GM21526 (cell line): ENCODE results near the gene BRPF1.
"Not testable (repeated sequence)": the region's sequence is repeated elsewhere in the genome, so short reads cannot be mapped to it uniquely, and the experiment has no call there.

Source experiments
- ATAC-seq: cut with Tn5 transposase; IDR thresholded peaks from one replicate; pipeline ENCODE4 v1.9.1; 2021; ENCODE audit warnings: moderate library complexity; ENCODE audit not compliant: unreplicated experiment, low FRiP score

BRPF1 gene

GRCh38 chr3:9762871-9763270 lies 31.3 kb downstream of the BRPF1 start:
- ATAC-seq, result no peak

DNA sequence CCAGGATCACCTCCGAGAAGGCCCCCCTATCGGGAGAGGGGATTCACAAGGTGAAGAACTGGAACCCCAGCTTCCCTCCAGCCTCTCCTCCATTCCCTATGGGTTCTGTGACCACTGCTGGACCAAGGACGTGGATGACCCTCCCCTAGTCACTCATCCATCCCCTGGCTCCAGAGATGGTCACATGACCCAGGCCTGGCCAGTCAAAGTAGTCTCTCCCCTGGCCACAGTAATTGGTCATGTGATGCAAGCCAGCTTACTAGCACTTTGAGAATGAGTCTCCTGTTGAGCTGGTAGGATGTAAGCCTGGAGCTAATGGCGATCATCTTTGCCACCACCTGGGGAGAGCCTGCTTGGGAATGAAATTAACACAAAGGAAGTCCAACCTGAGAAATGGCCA lies 34.3 kb downstream of the BRPF1 start:
- ATAC-seq, result no peak

DNA sequence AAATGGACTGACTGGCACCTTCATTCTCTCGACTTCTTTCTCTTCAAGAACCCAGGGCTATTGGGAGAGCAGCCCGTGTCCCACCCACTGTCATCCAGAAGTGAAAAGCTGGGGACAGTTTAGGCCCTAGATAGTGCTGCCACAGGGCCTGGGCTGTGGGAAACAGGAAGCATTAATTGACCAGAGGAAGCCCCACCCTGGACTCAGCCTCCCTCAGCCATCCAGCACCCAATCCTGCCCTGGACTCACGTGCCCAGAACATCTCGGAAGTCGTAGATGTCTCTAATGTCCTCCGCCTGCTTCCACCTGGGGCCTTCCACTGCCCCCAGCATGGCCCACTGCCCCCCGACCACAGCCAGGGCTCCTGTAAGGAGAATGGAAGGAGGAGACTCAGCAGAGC lies 35.9 kb downstream of the BRPF1 start:
- no peak for ATAC-seq

DNA sequence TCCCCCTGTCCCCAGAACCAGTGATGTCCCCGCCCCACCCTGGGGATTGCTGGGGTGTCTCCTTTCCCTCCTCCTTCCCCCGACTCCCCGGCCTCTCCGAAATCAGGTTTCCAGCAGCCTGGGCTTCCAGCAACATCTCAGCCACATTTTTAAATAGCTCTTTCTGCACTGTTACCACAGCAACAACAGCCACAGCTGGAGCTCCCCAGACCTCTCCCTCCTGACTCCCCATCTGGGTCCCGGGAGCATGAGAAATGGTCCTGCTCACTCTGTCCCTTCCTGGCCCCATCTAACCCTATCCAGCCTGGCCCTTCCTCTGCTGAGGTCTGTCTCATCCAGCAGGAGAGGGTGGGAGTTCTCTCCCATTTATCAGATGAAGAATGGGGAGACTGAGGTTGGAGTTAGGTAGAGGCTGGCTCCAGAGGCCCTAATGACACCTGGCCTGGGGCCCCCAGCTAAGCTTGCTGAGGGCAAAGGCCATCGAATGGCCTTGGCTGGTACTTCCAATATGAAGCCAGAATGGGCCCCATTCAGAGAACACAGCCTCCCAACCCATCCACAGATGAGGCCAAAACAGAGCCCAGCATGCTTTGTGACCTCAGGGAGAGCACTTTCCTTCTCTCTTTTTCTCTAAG lies 36.7 kb downstream of the BRPF1 start:
- no peak for ATAC-seq

- no peak for ATAC-seq
These were observed 37.5 kb downstream of the BRPF1 start for GRCh38 chr3:9769012-9769411.

- no peak for ATAC-seq
These were observed 38.1 kb downstream of the BRPF1 start, which contains the start of gene CAMK1 for GRCh38 chr3:9769426-9770275. Gene CAMK1, minus strand, starts transcription at chr3:9769947. Its CDS starts 2,198 bp downstream, at chr3:9767749.

DNA sequence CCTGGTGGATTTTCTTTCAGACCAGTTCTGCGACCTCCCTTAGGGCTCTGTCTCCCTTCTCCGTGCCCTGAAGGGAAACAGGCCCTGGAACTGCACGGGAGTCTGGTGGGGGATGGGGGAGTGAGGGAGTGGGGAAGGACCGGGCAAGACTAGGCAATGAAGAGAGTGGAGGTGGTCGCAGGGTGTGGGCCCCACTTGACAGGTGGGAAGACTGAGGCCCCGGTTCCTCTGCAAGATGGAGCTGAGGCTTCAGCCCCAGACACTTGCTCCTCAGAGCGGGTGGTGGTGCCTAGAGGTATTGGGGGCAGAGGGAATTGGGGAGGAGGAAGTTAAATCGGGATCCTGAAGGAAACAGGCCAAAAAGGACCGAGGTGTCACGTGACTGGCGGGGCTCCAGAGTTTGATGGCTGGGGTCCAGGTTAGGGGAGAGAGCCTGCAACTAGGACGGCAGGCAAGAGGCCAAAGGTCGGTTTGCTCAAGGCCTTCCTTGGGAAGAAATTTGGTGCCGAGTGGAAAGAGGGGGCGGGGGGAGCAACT lies 38.8 kb downstream of the BRPF1 start:
- ATAC-seq, result no peak

GRCh38 chr3:9771007-9771406 lies 39.5 kb downstream of the BRPF1 start:
- ATAC-seq, result not testable (repeated sequence)

DNA sequence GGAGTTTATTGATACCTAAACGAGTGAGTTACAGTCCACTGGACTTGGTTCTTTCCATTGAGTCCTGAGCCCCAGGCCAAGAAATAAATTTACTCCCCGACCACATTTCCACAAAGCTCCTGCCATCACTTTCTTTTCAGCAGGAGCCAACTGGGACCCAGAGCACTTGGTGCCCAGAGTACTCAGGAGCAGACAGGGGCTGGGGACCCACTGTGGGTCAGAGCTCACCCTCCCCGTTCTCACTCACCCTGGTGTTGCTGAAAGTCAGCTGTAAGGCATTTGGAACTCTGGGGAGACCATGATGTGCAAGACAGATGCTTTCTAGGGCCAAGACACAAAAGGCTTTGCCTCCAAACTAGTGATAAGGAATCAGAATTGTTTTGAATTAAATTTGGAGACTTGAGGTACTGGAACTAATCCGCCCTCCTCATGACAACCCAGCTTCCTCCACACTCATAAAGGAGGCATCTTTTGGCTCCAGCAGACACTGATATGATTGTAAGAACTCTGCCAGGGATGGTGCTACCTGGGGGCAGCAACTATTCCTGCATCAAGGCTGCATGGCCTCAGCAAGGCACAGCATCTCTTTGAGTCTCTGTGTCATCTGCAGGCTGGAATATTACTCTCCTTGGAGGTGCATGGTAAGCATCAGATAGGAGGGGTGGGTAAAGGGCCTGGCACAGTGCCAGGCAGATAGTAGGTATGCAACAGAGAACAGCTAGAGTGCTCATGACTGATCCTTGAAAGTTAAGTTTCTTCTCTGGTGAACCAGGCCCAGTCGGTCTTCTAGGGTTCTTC lies 45.6 kb downstream of the BRPF1 start:
- ATAC-seq, result no peak

- no peak for ATAC-seq
These were observed 46.1 kb downstream of the BRPF1 start for GRCh38 chr3:9777694-9778021.

- no peak for ATAC-seq
These were observed 46.9 kb downstream of the BRPF1 start for GRCh38 chr3:9778143-9779074.

DNA sequence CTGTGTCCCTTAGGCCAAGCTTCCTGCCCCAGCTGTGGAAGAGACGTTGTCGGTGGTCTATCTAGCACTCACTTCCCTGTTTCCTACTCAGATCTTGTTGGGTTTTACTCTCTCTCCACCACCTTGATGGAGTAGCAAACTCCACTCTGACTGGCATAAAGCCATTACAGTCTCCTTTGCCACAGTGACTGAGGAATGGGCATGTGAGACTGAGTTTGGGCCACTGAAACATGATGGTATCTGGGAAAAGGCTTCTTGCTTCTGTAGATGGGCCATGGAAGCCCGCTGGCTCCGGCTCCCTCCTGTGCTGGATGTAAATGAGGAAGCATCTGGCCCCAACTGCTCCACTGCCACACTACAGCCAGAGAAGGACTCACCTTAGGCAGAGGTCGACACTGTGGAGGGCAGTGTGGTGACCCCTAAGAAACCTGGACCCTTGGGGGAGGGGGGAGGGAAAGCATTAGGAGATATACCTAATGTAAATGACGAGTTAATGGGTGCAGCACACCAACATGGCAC lies 47.6 kb downstream of the BRPF1 start:
- no peak for ATAC-seq

GRCh38 chr3:9779721-9780457 lies 48.4 kb downstream of the BRPF1 start:
- peak; percentile 39 for ATAC-seq

DNA sequence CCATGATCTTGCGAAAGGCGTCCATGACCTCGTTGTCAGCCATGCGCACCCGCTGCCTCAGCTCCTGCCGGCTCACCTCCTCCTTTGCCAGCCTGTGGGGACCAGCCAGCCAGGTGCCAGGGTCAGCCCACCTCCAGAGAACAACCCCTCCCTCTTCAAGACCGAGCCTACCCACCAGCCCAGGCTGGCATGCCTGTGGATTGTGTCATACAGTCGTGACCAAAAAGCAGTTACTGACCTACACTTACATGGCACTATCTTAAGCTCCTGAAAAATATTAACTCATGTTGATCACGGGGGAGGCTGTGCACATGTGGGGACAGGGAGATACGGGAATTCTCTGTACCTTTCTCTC lies 48.9 kb downstream of the BRPF1 start:
- ATAC-seq, result no peak

DNA sequence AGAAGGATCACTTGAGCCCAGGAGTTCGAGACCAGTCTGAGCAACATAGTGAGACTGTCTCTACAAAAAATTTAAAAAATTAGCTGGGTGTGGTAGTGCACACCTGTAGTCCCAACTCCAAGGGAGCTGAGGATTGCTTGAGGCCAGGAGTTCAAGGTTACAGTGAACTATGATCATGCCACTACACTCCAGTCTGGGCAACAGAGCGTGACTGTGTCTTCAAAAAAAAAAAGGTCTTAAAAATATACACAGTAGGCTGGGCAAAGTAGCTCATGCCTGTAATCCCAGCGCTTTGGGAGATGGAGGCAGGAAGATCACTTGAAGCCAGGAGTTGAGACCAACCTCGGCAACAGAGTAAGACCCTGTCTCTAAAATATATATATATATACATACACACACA lies 49.4 kb downstream of the BRPF1 start:
- no peak for ATAC-seq

DNA sequence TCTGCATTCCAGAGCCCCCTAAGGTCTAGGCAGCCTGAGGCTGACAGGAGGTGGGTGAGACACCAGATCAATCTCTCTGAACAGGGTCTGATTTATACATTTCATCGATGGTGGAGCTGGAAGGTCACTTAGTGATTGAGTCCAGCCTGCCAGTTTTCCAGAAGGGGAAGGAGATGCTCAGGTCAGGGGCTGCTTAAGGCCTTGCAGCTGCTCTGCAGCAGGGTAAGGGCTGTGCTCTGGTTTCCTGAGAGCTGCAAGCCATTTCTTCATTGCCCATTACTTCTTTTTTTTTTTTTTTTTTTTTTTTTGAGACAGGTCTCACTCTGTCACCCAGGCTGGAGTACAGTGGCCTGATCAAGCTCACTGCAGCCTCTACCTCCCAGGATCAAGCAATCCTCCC lies 50.0 kb downstream of the BRPF1 start:
- no peak for ATAC-seq

- ATAC-seq, result no peak
These were observed 50.6 kb downstream of the BRPF1 start for GRCh38 chr3:9781978-9782603.

- no peak for ATAC-seq
These were observed 51.2 kb downstream of the BRPF1 start for GRCh38 chr3:9782770-9783169.

DNA sequence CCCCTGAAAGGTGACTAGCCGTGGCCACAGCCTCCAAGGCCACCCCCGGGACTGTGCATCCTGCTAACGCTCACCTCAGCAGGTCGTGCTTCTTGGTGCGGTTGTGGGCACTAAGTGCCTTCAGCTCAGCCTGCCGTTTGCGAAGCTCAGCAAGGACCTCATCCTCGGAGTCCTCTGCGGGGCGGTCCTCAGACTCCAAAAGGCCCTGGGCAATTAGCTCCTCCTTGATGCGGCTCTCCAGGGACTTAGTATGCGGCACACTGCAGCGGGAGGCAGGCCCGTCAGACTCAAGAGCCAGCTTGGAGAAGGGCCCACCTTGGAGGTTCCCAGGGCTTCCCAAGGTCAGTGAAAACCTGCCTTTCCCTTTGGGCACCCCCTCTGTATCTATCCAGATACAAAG lies 52.4 kb downstream of the BRPF1 start:
- ATAC-seq, result no peak
